ENCODE measurements around the gene DLG2.

DNA sequence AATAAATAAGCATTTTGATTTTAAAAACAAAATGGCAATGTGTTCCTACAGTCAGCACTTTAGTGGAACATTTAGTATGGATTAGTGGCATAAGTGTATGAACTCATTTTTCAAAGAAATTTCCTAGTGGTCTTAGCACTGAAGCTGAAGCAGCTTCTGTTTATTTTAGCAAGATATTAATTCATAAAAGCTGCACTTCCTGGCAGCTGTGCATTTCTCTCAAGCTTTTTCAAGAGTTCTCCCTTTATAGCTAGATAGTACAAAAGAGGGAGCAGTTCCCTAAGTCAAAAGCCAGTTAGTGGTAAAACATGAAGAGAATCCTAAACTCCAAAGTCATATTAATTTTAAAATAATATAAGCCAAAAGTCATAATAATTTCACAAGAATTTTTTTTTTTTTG lies 1304.9 kb downstream of the DLG2 start:
- TF ChIP-seq CTCF (IDR thresholded peaks at IDR 0.05) = no peak
- no peak for TF ChIP-seq E2F5 (CRISPR knock-in tag; IDR thresholded peaks at IDR 0.05)
- TF ChIP-seq JUN (CRISPR knock-in tag; IDR thresholded peaks at IDR 0.05) = no peak

Data from WTC11 (cell line).